Small intestine (tissue), 16 donors: ENCODE measurements around the gene RAMP3. TPM values are rescaled to one million over a fixed set of nuclear protein-coding genes. Genes with fewer than 3 reads are reported as not detected.
"Not testable (repeated sequence)": the region's sequence is repeated elsewhere in the genome, so short reads cannot be mapped to it uniquely, and the experiment has no call there.

Experiments used
- DNase-seq, 2 donors: peaks; one replicate each; pipeline versions ENCODE4 v3.0.0 to v3.0.0-alpha.2; 2013
- FAIRE-seq: peaks from 2 replicates; lab custom pipeline; 2012; peaks lifted over from hg19 to GRCh38; lab: Jason Lieb, UNC
- H3K27ac ChIP-seq, 3 donors: one replicate each; pipeline ENCODE4 v1.5.1; 2013; ENCODE audit warnings: low read length in 2 of 3, mild to moderate bottlenecking in 2 of 3, control low read depth in 1 of 3, inconsistent platforms in 1 of 3, low read depth in 1 of 3, moderate library complexity in 1 of 3
- H3K27me3 ChIP-seq, 3 donors: one replicate each; pipeline ENCODE4 v1.6.1; 2013; ENCODE audit warnings: low read length in 3 of 3, inconsistent platforms in 1 of 3; ENCODE audit not compliant: control insufficient read depth in 3 of 3, insufficient read depth in 3 of 3
- H3K36me3 ChIP-seq, 3 donors: one replicate each; pipeline ENCODE4 v1.6.1; 2013; ENCODE audit warnings: low read length in 3 of 3, inconsistent platforms in 1 of 3, low read depth in 1 of 3, mild to moderate bottlenecking in 1 of 3, moderate library complexity in 1 of 3; ENCODE audit not compliant: control insufficient read depth in 3 of 3, insufficient read depth in 2 of 3
- H3K4me1 ChIP-seq, 3 donors: one replicate each; pipeline ENCODE4 v1.6.1; 2013; ENCODE audit warnings: low read length in 2 of 3, inconsistent platforms in 1 of 3, low read depth in 1 of 3, mild to moderate bottlenecking in 1 of 3, moderate library complexity in 1 of 3; ENCODE audit not compliant: control insufficient read depth in 3 of 3, insufficient read depth in 2 of 3
- H3K4me3 ChIP-seq, 3 donors: one replicate each; pipeline ENCODE4 v1.5.1; 2013; ENCODE audit warnings: low read length in 3 of 3, control low read depth in 1 of 3, inconsistent platforms in 1 of 3, low read depth in 1 of 3, mild to moderate bottlenecking in 1 of 3, moderate library complexity in 1 of 3
- H3K9me3 ChIP-seq, 2 donors: one replicate each; pipeline ENCODE4 v1.6.1; 2013; ENCODE audit warnings: low read depth in 1 of 2, low read length in 1 of 2; ENCODE audit not compliant: control insufficient read depth in 2 of 2, insufficient read depth in 1 of 2
- WGBS, 3 donors: extraction: QIAGEN DNeasy Blood & Tissue Kit; methylation state at CpG; one replicate each; pipeline ENCODE4 v1.1.7; 2013; 5-methylcytosine and 5-hydroxymethylcytosine counted together
- long read RNA-seq, 10 donors: transcript quantifications; one replicate each; lab custom pipeline, GENCODE V29; 2026
- polyA plus RNA-seq, 4 donors: library from polyadenylated mRNA; stranded (reverse) in 3 of 4; unstranded in 1 of 4; fragments of 200-250 nt in 3 of 4; fragments of 120-200 nt in 1 of 4; gene quantifications; one replicate each; pipeline versions ENCODE4 v1.2.1 to v1.2.3, GENCODE V29; 2013
- donor health status: healthy with polysubstance abuse.
- donor health status: control.
- donor health status: control.
- donor health status: Bipolar disorder and iron deficiency.
- donor health status: healthy.

Gene RAMP3, protein sequence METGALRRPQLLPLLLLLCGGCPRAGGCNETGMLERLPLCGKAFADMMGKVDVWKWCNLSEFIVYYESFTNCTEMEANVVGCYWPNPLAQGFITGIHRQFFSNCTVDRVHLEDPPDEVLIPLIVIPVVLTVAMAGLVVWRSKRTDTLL
- polyA plus RNA-seq: 10 to 100 TPM in 1 of 4 donors, 1 to 10 TPM in 2, under 1 TPM in 1; 0.67 to 48.6 (median 4.1) TPM
- long read RNA-seq, donor 1, transcript RAMP3-201 (3 exons, 1,323 nt): major isoform, 5 of 5 reads
- long read RNA-seq, donor 1, partial matches to known transcripts: 0 of 5 reads
- long read RNA-seq, donor 1, other reads (novel, unspliced or antisense): 0 of 5 reads
- long read RNA-seq, donor 2, partial matches to known transcripts: 0 of 1 reads
- long read RNA-seq, donor 2, other reads (novel, unspliced or antisense): 0 of 1 reads
- long read RNA-seq, donor 3: 0 reads
- long read RNA-seq, donor 4: 0 reads
- long read RNA-seq, donor 5, partial matches to known transcripts: 0 of 2 reads
- long read RNA-seq, donor 5, other reads (novel, unspliced or antisense): 0 of 2 reads
- long read RNA-seq, donor 6: 0 reads
- long read RNA-seq, donor 7, transcript RAMP3-201 (3 exons, 1,323 nt): major isoform, 14 of 19 reads
- long read RNA-seq, donor 7, partial matches to known transcripts: 5 of 19 reads
- long read RNA-seq, donor 7, other reads (novel, unspliced or antisense): 0 of 19 reads
- long read RNA-seq, donor 8: 0 reads
- long read RNA-seq, donor 9: 0 reads
- long read RNA-seq, donor 10, partial matches to known transcripts: 0 of 4 reads
- long read RNA-seq, donor 10, other reads (novel, unspliced or antisense): 0 of 4 reads

GRCh38 chr7:45157653-45158401, at the start of gene RAMP3:
TSS of gene RAMP3 (plus strand) at chr7:45157791. CDS start at chr7:45157829, 38 bp downstream.
- H3K9me3 ChIP-seq: no peaks in the 10 kb centered on the region
- H3K27ac ChIP-seq: peak within 1 kb of the TSS in 1 of 3 donors; percentile 60
- FAIRE-seq (no peak), DNase-seq (no peak)
- 13 to 29% (median 14%) methylated on average over 29 to 56 of the region's 56 CpGs for WGBS, 3 donors
- peak within 1 kb of the TSS in 1 of 3 donors; percentile 10 for H3K4me3 ChIP-seq
- no peaks in the 10 kb centered on the region for H3K36me3 ChIP-seq
- peaks cover 0 to 42% (median 3%) of the 10 kb centered on the region in 3 donors for H3K27me3 ChIP-seq
- H3K4me1 ChIP-seq: peaks cover 0 to 4% (median 0%) of the 10 kb centered on the region in 3 donors

DNA sequence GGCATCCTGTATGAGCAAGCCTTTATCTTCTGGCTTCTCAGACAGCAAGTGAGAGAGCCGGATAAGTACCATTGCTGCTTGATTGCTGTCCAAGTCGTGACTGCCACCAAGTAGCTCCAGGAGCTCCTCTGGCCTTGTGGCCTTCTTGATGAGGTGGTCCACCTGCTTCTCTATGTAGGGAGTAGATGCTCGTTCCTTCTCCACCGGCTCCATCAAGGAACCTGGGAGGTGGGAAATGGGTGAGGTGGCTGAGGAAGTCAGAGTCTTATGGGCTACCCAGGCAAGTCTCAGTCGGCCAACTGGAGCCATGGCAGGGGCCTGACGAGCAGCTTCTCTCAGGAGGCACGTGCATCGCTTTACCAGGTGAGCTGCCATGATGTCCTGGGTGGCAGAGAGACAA, 48.7 kb upstream of the RAMP3 start:
- DNase-seq: no peak

DNA sequence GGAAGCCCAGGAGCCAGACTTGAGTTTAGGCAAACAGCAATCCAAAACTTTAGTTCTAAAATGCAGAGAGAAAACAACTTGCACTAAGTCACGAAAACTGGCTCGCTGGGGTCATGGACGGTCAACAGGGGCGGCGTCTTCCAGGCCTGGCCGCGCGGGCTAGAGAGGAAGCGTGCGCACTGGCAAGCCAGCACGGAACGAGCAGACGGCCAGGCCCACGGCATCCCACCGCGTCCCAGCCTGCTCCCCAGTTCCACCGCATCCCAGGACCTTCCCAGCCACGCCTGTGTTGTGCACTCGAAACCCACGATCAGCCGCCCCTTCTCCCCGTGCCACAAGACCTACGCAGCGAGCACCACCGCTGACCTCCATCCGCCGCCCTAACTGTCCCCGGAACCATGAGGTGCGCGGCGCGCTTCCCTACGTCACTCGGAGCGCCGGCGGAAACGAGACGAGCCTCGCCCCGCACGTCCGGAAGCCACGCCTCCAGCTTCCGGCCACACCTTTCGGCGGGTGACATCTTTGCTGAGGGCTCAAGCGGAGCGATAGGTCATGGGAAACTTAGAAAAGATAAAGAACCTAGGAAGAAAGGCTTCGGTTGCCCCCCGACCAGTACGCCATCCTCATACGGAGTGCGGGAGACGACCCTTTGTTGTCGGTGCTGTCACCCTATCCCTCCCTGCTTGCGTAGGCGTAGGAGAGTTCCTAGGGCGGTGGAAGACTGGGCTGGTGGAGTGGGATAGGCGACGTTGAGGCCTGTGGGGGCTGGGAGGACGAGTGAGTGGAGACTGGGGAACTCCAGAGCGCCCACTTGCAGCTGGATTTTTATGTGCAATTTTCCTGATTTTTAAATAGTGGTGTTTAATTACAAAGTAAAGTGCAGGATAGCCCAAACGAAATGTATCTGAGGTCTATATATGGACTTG, 46.0 kb upstream of the RAMP3 start, which contains the start of gene TBRG4:
TSS of gene TBRG4 (minus strand) at position 400 of the 926 bp plus-strand sequence. CDS start 2,460 bp downstream, outside the sequence.
- H3K4me1 ChIP-seq: peaks cover 4 to 23% (median 8%) of the 10 kb centered on the region in 3 donors
- H3K27ac ChIP-seq: peak within 1 kb of the TSS; percentile 96 to 99 (median 97)
- peaks cover 11 to 22% (median 13%) of the 10 kb centered on the region in 3 donors for H3K36me3 ChIP-seq
- peak within 1 kb of the TSS; percentile 57 to 82 (median 58) for H3K4me3 ChIP-seq
- no peaks in the 10 kb centered on the region for H3K9me3 ChIP-seq
- FAIRE-seq (no peak), DNase-seq (peak; percentile 96 to 99)
- H3K27me3 ChIP-seq: no peaks in the 10 kb centered on the region
- WGBS, 3 donors: 0% methylated on average over 61 to 64 of the region's 64 CpGs

More for the DNA sequence above, 48.7 kb upstream of the RAMP3 start:
- WGBS, 3 donors: 65 to 80% (median 77%) methylated on average over 8 of the region's 8 CpGs
- peaks cover 11 to 49% (median 22%) of the 10 kb centered on the region in 3 donors for H3K36me3 ChIP-seq
- H3K27me3 ChIP-seq: no peaks in the 10 kb centered on the region
- no peak for FAIRE-seq
- H3K4me1 ChIP-seq: peaks cover 4 to 14% (median 8%) of the 10 kb centered on the region in 3 donors
- no peak overlapping the region for H3K27ac ChIP-seq
- H3K4me3 ChIP-seq: no peak overlapping the region
- no peaks in the 10 kb centered on the region for H3K9me3 ChIP-seq

GRCh38 chr7:45112648-45113047, 44.9 kb upstream of the RAMP3 start:
- H3K4me1 ChIP-seq: peaks cover 4 to 16% (median 8%) of the 10 kb centered on the region in 3 donors
- H3K27me3 ChIP-seq: no peaks in the 10 kb centered on the region
- H3K36me3 ChIP-seq: peaks cover 7 to 13% (median 8%) of the 10 kb centered on the region in 3 donors
- FAIRE-seq (no peak), DNase-seq (no peak)
- peak overlapping the region in 1 of 3 donors; percentile 99 for H3K27ac ChIP-seq
- WGBS, 3 donors: 87 to 92% (median 89%) methylated on average over 1 of the region's 1 CpG
- H3K9me3 ChIP-seq: no peaks in the 10 kb centered on the region
- H3K4me3 ChIP-seq: no peak overlapping the region

- H3K4me1 ChIP-seq: peaks cover 0 to 16% (median 0%) of the 10 kb centered on the region in 3 donors
- H3K36me3 ChIP-seq, H3K4me3 ChIP-seq, H3K27me3 ChIP-seq, H3K27ac ChIP-seq, H3K9me3 ChIP-seq, DNase-seq, FAIRE-seq: not testable (repeated sequence)
- WGBS, 3 donors: 63 to 75% (median 69%) methylated on average over 1 of the region's 1 CpG
Observed at GRCh38 chr7:45114257-45114656, 43.3 kb upstream of the RAMP3 start.

DNA sequence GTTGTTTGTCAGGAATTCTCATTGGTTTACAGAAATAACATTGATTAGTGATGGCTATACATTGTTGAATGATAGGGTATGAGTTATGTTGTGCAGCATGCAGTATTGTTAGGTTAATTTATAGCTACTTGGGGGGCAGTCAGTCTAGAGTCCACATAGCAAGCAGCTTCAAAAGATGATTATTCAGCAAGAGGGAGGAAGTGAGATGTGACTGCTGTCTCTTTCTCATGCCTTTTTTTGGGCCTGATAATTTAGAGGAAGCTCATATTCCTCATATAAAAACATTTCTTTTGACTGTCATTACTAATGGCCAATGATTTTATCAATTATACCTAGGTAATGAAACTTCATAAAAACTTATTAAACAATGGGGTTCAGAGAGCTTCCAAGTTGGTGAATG, 42.7 kb upstream of the RAMP3 start:
- peak overlapping the region in 1 of 3 donors; percentile 0 for H3K27ac ChIP-seq
- H3K4me1 ChIP-seq: peaks cover 0 to 15% (median 0%) of the 10 kb centered on the region in 3 donors
- no peaks in the 10 kb centered on the region for H3K36me3 ChIP-seq
- no peaks in the 10 kb centered on the region for H3K27me3 ChIP-seq
- FAIRE-seq: no peak
- H3K4me3 ChIP-seq: no peak overlapping the region
- H3K9me3 ChIP-seq: no peaks in the 10 kb centered on the region
- DNase-seq: peak in 1 of 2 donors; percentile 50

GRCh38 chr7:45116048-45116447, 41.5 kb upstream of the RAMP3 start:
- H3K4me3 ChIP-seq: no peak overlapping the region
- H3K27ac ChIP-seq: no peak overlapping the region
- FAIRE-seq (no peak), DNase-seq (no peak)
- 77 to 100% (median 93%) methylated on average over 1 of the region's 1 CpG for WGBS, 3 donors
- peaks cover 0 to under 1% of the 10 kb centered on the region in 2 donors for H3K9me3 ChIP-seq
- H3K27me3 ChIP-seq: no peaks in the 10 kb centered on the region
- peaks cover 0 to 9% (median 0%) of the 10 kb centered on the region in 3 donors for H3K4me1 ChIP-seq
- no peaks in the 10 kb centered on the region for H3K36me3 ChIP-seq
